Measurements from ENCODE around the gene PTGS2. TPM values are rescaled to one million over a fixed set of nuclear protein-coding genes. Genes with fewer than 3 reads are reported as not detected.
"Not testable (repeated sequence)": the region's sequence is repeated elsewhere in the genome, so short reads cannot be mapped to it uniquely, and the experiment has no call there.

PTGS2 gene
- total RNA-seq, 2 donors from 2014 or later: 12.7 to 16.9 TPM

DNA sequence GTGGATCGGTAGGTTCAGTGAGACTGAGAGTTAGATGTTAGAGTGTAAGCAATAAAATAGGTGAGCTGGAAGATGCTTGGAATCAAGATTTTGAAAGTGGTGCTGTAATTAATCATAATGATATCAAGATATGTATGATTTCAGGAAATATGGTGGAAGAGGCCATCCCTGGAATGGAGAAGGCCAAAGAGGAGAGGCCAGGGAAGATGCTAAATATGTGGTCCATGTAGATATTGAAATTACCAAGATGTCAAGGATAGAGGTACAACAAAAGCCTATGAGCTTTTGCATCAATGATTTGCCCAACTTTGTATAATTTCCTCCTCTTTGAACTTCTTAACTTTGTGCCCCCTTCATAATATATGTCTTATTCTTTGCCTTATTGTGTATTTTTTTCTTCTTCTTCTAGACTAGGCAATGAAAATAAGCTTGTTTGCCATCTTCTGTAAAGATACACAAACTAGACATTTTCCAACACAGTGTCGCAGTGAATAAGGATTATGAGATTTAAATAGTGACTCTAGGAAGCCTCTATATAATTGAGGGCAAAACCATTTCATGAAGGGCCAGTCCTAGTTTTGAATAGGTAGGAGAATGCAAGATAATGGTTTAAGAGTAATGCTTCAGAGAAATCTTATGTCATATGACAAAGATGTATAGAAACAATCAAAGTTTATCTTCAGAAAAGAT is 8.9 kb downstream of the PTGS2 start:
- TF ChIP-seq, protein P1, sequence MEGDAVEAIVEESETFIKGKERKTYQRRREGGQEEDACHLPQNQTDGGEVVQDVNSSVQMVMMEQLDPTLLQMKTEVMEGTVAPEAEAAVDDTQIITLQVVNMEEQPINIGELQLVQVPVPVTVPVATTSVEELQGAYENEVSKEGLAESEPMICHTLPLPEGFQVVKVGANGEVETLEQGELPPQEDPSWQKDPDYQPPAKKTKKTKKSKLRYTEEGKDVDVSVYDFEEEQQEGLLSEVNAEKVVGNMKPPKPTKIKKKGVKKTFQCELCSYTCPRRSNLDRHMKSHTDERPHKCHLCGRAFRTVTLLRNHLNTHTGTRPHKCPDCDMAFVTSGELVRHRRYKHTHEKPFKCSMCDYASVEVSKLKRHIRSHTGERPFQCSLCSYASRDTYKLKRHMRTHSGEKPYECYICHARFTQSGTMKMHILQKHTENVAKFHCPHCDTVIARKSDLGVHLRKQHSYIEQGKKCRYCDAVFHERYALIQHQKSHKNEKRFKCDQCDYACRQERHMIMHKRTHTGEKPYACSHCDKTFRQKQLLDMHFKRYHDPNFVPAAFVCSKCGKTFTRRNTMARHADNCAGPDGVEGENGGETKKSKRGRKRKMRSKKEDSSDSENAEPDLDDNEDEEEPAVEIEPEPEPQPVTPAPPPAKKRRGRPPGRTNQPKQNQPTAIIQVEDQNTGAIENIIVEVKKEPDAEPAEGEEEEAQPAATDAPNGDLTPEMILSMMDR (IDR thresholded peaks at IDR 0.05): no peak
- Histone ChIP-seq H3K4me3 (no peak overlapping the region), H3K9me3 (no peaks in the 10 kb centered on the region), H3K36me3 (peaks cover 3% of the 10 kb centered on the region), H3K27ac (no peak overlapping the region), H3K27me3 (replicated peaks; ENCODE audit: insufficient read depth) (no peaks in the 10 kb centered on the region), H3K4me1 (ENCODE audit: control insufficient read depth in 1 of 2, low read depth in 2 of 2) (no peaks in the 10 kb centered on the region)
- ATAC-seq (ENCODE audit: insufficient number of reproducible peaks, low FRiP score, low read depth) (no peak), DNase-seq (ENCODE audit: low spot score) (no peak)

DNA sequence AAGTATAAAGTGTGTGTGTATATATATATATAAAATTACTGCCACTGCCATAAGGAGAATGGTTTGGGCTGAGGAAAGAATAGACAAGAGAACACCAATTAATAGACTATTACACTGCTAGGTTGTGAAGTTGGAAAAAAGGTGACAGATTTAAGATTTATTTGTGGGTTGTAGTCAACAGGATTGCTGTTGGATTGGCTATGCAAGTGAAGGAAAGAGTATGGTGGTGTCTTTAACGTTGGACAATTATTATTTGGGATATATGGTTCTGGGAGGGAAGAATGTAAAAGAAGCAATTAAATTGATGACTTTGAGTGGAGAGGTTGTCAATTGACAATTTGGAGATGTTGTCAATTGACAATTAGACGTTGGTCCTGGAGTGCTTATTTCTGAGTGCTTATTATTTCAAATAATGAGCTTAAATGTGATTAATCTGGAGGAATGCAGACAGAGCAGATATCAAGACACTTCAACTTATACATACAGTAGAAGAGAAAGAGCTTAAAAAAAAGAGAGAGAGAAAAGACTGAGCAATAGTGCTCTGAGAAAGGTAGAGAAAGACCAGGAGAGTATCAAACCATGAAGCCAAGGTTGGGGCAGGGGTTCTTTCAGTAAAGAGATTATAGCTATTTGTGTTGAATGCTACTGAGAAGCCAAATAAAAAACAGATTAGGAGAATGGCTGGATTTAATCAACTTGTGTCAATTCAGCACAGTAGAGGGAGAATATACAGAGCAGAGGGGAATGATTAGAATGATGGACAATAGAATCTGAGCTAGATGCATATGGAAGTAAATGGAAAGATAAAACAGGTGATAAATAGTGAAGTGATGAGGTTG is 9.7 kb downstream of the PTGS2 start:
- Histone ChIP-seq H3K9me3 (no peaks in the 10 kb centered on the region), H3K4me3 (no peak overlapping the region), H3K36me3 (peaks cover 3% of the 10 kb centered on the region), H3K4me1 (ENCODE audit: control insufficient read depth in 1 of 2, low read depth in 2 of 2) (no peaks in the 10 kb centered on the region), H3K27me3 (replicated peaks; ENCODE audit: insufficient read depth) (no peaks in the 10 kb centered on the region), H3K27ac (no peak overlapping the region)
- ATAC-seq (ENCODE audit: insufficient number of reproducible peaks, low FRiP score, low read depth) (no peak), DNase-seq (ENCODE audit: low spot score) (no peak)
- TF ChIP-seq, protein P1 (IDR thresholded peaks at IDR 0.05): no peak

DNA sequence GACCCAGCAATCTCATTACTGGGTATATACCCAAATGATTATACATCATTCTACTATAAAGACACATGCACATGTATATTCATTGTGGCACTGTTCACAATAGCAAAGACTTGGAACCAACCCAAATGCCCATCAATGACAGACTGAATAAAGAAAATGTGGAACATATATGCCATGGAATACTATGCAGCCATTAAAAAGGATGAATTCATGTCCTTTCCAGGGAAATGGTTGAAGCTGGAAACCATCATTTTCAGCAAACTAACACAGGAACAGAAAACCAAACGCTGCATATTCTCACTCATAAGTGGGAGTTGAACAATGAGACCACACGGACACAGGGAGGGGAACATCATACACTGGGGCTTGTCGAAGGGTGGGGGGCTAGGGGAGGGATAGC is 10.4 kb downstream of the PTGS2 start:
- not testable (repeated sequence) for DNase-seq (ENCODE audit: low spot score); ATAC-seq (ENCODE audit: insufficient number of reproducible peaks, low FRiP score, low read depth); H3K27ac ChIP-seq; H3K36me3 ChIP-seq; H3K27me3 ChIP-seq (replicated peaks; ENCODE audit: insufficient read depth); H3K4me3 ChIP-seq; H3K4me1 ChIP-seq (ENCODE audit: control insufficient read depth in 1 of 2, low read depth in 2 of 2); H3K9me3 ChIP-seq

DNA sequence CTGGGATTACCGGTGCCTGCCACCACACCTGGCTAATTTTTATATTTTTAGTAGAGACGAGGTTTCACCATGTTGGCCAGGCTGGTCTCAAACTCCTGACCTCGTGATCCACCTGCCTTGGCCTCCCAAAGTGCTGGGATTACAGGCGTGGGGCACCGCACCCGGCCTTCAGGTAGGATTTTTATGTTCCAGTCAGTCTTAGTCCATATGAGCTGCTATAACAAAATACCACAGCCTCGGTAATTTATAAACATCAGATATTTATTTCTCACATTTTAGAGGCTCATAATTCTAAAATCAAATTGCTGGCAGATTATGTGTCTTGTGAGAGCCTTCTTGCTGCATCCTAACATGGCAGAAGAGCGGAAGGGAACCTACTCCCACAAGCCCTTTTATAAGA is 16.0 kb downstream of the PTGS2 start:
- ATAC-seq (ENCODE audit: insufficient number of reproducible peaks, low FRiP score, low read depth); H3K36me3 ChIP-seq; H3K4me1 ChIP-seq (ENCODE audit: control insufficient read depth in 1 of 2, low read depth in 2 of 2); H3K27ac ChIP-seq; H3K27me3 ChIP-seq (replicated peaks; ENCODE audit: insufficient read depth); H3K9me3 ChIP-seq; H3K4me3 ChIP-seq; DNase-seq (ENCODE audit: low spot score): not testable (repeated sequence)

DNA sequence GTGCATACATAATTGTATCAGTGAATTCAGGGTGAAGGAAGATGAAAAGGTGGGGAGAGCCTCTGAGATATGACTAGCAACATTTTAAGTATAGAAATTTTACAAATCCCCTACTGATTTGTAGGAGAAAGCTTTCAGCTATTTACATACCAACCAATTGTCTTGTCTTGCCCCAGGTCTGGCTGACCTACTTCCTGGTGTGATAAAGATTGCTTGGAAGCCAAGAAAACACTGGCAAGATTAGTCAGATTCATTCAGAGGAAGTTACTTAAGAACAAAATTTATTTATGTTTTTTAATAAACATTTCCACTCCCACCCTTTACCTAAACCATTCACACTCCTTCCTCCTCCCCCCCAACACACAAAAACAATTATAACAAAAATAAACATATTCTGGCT is 17.5 kb downstream of the PTGS2 start:
- DNase-seq (ENCODE audit: low spot score): no peak
- Histone ChIP-seq H3K9me3 (no peaks in the 10 kb centered on the region), H3K36me3 (no peaks in the 10 kb centered on the region), H3K4me1 (ENCODE audit: control insufficient read depth in 1 of 2, low read depth in 2 of 2) (no peaks in the 10 kb centered on the region), H3K4me3 (no peak overlapping the region), H3K27me3 (replicated peaks; ENCODE audit: insufficient read depth) (no peaks in the 10 kb centered on the region), H3K27ac (no peak overlapping the region)
- TF ChIP-seq, protein P1 (IDR thresholded peaks at IDR 0.05): no peak
- ATAC-seq (ENCODE audit: insufficient number of reproducible peaks, low FRiP score, low read depth): no peak

DNA sequence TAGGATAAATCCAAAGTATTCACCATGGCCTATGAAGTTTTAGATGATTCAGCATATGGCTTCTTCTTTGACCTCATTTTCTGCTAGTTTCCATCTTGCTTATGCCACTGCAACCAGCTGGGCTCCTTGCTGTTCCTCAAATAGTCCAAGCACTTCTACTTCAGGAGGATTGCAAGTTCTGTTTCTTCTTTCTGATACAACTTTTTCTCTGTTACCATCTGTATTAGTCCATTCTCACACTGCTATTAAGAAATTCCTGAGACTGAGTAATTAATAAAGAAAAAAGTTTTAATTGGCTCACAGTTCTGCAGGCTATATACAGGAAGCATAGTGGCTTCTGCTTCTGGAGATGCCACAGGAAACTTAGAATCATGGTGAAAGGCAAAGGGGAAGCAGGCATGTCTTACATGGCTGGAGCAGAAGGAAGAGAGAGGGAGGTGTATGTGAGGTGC is 20.3 kb downstream of the PTGS2 start:
- Histone ChIP-seq H3K4me3 (no peak overlapping the region), H3K9me3 (no peaks in the 10 kb centered on the region), H3K27ac (no peak overlapping the region), H3K27me3 (replicated peaks; ENCODE audit: insufficient read depth) (no peaks in the 10 kb centered on the region), H3K4me1 (ENCODE audit: control insufficient read depth in 1 of 2, low read depth in 2 of 2) (no peaks in the 10 kb centered on the region), H3K36me3 (no peaks in the 10 kb centered on the region)
- TF ChIP-seq, protein P1 (IDR thresholded peaks at IDR 0.05): no peak
- ATAC-seq (ENCODE audit: insufficient number of reproducible peaks, low FRiP score, low read depth) (no peak), DNase-seq (ENCODE audit: low spot score) (no peak)

All from thoracic aorta (tissue), 2 donors.